Measurements from ENCODE around the gene CCDC200.
"Not testable (repeated sequence)": the region's sequence is repeated elsewhere in the genome, so short reads cannot be mapped to it uniquely, and the experiment has no call there.

CCDC200 gene

DNA sequence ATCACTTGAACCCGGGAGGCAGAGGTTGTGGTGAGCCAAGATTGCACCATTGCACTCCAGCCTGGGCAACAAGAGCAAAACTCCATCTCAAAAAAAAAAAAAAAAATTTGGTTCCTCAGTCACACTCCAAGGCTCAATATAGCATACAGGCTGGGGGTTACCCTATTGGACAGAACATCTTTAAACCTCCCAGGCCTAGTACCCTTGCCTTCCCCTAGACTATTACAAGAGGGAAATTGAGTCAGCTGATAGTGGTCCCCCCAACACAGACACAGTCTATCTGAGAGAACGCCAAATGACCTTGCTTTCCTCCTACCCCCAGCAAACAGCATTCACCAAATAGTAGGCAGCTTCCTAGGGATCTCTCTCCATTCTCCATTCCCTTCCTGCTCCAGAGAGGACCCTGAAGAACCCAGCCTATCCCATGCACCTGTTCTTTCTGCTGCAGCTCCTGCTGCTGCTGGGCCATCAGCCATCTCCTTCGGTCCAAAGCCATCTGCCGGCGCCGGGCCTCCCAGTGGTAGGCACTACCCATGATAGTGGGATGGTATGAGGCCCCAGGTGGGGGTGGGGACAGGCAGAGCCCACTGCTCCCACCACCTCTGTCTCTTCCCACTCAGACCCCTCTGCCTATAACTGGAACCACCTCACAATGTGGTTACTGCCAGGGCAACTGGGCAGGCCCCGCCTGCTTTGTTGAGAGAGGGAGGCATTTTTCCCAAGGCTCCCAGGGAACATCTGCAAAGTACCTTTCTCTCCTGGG, at the start of gene CCDC200:
Gene CCDC200, minus strand, starts transcription at position 604 of the 763 bp plus-strand sequence. Its CDS starts 69 bp downstream, at position 535.
- DNase-seq: not testable (repeated sequence)

DNA sequence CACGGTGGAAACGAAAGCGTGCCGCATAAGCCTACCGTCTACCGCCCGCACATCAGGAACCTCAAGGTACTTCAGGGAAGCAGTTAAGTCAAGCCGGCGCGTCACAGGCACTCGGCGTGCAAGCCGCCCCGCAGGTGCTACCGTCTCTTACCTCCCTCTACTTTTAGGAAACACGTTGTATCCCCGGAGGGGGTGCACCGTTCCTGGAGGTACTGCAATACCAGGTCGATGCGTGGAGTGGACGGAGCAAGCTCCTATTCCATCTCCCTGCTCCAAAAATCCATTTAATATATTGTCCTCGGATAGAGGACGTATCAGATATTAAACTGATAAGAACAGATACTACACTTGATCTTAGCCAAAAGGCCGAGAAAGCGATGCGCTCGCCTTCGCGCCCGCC, 44.5 kb upstream of the CCDC200 start:
- not testable (repeated sequence) for DNase-seq

DNA sequence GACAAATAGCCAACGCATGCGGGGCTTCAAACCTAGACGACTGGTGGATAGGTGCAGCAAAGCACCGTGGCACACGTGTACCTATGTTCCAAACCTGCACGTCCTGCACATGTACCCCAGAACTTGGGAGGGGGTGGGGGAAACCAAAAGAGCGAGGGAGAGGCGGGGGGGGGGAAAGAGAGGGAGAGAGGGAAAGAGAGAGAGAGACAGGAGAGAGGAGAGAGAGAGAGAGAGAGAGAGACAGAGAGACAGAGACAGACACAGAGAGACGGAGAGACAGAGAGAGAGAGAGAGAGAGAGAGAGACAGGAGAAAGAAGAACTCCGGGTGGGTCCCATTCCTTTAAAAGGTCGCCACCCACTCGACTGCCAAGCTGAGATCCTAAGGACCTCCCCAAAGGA, 44.1 kb upstream of the CCDC200 start:
- not testable (repeated sequence) for DNase-seq

DNA sequence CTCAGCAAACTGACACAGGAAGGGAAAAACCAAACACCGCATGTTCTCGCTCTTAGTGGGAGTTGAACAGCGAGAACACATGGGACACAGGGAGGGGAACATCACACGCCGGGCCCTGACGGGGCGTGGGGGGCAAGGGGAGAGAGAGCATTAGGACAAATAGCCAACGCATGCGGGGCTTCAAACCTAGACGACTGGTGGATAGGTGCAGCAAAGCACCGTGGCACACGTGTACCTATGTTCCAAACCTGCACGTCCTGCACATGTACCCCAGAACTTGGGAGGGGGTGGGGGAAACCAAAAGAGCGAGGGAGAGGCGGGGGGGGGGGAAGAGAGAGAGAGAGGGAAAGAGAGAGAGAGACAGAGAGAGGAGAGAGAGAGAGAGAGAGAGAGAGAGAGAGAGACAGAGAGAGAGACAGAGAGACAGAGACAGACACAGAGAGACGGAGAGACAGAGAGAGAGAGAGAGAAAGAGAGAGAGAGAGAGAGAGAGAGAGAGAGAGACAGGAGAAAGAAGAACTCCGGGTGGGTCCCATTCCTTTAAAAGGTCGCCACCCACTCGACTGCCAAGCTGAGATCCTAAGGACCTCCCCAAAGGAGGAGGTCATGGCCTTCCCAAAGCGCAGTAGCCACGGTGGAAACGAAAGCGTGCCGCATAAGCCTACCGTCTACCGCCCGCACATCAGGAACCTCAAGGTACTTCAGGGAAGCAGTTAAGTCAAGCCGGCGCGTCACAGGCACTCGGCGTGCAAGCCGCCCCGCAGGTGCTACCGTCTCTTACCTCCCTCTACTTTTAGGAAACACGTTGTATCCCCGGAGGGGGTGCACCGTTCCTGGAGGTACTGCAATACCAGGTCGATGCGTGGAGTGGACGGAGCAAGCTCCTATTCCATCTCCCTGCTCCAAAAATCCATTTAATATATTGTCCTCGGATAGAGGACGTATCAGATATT, 42.4 kb upstream of the CCDC200 start:
- not testable (repeated sequence) for DNase-seq

DNA sequence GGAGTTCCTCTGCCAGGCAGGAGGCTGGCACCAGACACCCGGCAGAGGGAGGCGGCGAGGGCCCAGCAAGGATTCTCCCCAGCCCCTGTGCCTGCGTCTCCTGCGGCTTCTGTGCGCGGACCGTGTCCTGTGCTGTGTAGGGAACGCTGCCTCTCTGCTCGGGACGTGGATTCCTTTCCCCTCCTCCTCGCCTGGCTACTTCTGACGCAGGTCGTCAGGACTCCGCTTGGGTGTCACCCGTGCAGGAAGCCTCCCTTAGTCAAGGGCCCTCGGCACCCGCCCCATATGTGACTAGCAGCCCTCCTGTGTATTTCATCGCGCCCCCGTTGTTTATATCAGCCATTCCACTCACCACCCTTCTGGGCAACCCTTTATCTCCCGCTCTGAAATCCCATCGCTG, 18.0 kb upstream of the CCDC200 start:
- DNase-seq: not testable (repeated sequence)

DNA sequence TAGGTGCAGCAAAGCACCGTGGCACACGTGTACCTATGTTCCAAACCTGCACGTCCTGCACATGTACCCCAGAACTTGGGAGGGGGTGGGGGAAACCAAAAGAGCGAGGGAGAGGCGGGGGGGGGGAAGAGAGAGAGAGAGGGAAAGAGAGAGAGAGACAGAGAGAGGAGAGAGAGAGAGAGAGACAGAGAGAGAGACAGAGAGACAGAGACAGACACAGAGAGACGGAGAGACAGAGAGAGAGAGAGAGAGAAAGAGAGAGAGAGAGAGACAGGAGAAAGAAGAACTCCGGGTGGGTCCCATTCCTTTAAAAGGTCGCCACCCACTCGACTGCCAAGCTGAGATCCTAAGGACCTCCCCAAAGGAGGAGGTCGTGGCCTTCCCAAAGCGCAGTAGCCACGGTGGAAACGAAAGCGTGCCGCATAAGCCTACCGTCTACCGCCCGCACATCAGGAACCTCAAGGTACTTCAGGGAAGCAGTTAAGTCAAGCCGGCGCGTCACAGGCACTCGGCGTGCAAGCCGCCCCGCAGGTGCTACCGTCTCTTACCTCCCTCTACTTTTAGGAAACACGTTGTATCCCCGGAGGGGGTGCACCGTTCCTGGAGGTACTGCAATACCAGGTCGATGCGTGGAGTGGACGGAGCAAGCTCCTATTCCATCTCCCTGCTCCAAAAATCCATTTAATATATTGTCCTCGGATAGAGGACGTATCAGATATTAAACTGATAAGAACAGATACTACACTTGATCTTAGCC, 12.4 kb upstream of the CCDC200 start:
- DNase-seq: not testable (repeated sequence)

DNA sequence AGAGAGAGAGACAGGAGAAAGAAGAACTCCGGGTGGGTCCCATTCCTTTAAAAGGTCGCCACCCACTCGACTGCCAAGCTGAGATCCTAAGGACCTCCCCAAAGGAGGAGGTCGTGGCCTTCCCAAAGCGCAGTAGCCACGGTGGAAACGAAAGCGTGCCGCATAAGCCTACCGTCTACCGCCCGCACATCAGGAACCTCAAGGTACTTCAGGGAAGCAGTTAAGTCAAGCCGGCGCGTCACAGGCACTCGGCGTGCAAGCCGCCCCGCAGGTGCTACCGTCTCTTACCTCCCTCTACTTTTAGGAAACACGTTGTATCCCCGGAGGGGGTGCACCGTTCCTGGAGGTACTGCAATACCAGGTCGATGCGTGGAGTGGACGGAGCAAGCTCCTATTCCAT, 11.2 kb upstream of the CCDC200 start:
- not testable (repeated sequence) for DNase-seq

DNA sequence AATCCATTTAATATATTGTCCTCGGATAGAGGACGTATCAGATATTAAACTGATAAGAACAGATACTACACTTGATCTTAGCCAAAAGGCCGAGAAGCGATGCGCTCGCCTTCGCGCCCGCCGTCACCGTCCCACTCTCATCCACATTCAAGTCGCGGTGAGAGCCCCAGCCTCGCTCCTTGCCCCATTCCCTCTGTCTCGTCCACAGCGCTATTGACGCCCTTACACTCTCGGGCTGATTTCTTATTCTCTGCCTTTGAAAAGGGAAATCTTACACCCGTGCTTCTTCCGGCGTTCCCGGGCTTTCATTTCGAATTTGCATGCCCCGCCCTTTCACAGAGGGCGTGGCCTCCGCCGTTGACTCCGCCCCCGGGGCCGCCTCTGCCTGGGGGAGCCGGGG, 5.5 kb upstream of the CCDC200 start, which contains the start of gene RNU2-1:
Gene RNU2-1, minus strand, starts transcription at position 101 of the 400 bp plus-strand sequence.
- not testable (repeated sequence) for DNase-seq

DNA sequence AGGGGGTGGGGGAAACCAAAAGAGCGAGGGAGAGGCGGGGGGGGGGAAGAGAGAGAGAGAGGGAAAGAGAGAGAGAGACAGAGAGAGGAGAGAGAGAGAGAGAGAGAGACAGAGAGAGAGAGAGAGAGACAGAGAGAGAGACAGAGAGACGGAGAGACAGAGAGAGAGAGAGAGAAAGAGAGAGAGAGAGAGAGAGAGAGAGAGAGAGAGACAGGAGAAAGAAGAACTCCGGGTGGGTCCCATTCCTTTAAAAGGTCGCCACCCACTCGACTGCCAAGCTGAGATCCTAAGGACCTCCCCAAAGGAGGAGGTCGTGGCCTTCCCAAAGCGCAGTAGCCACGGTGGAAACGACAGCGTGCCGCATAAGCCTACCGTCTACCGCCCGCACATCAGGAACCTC, 4.8 kb upstream of the CCDC200 start:
- not testable (repeated sequence) for DNase-seq

DNA sequence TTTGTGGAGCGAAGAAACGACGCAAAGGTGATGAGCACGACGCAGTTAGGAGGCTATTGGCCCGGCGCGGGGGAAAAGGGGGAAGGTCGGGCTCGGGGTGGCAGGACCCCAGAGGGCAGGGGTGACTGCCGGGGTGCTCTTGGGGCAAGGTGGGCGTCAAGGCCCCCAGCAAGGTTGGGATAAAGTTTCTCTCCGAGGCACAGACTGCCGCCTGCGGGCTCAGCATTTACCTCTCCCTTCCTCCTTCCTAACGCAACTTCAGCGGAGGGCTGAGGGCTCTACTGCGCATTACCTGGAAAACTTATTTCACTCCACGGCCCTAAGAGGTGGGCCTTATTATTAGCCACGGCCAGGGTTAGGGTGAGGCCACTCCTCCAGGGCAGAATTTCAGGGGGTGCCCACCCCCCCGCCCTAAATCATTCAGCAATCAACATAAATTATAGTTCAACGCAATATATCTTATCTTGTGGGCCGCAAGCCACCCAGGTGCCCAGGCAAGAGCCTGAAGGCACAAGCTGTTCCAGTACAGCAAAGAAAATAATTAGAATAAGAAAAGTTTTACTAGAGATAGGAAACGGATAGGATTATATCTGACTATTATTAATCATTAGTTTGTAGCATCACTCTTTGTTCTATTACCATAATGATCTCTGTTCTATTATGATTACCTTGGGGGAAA, 3.7 kb upstream of the CCDC200 start:
- not testable (repeated sequence) for DNase-seq

DNA sequence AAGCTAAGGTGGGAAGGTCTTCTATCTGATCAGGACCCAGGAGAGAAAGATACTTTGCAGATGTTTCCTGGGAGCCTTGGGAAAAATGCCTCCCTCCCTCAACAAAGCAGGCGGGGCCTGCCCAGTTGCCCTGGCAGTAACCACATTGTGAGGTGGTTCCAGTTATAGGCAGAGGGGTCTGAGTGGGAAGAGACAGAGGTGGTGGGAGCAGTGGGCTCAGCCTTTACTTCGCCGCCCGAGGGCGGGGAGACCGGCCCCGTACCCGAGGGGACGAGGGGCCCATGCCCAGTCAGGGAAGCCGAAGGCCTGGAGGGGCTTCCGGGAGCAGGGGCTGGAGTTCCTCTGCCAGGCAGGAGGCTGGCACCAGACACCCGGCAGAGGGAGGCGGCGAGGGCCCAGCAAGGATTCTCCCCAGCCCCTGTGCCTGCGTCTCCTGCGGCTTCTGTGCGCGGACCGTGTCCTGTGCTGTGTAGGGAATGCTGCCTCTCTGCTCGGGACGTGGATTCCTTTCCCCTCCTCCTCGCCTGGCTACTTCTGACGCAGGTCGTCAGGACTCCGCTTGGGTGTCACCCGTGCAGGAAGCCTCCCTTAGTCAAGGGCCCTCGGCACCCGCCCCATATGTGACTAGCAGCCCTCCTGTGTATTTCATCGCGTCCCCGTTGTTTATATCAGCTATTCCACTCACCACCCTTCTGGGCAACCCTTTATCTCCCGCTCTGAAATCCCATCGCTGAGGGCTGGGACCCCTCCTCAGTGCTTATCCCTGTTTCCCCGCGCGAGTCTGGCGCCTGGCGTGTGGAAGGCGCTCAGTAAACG, 3.0 kb upstream of the CCDC200 start:
- not testable (repeated sequence) for DNase-seq

DNA sequence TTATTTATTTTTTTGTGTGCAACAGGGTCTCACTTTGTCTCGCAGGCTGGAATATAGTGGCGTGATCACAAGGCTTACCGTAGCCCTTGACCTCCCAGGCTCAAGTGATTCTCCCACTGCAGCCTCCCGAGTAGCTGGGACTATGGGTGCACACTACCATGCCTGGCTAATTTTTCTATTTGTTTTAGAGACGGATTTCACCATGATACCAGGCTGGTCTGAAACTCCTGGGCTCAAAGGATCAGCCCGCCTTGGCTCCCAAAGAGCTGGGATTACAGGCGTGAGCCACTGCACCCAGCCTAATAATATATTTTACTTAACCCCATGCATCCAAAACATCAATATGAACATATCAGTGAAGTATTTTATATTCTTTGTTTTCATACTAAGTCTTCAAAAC, 2.0 kb downstream of the CCDC200 start:
- no peak for DNase-seq

DNA sequence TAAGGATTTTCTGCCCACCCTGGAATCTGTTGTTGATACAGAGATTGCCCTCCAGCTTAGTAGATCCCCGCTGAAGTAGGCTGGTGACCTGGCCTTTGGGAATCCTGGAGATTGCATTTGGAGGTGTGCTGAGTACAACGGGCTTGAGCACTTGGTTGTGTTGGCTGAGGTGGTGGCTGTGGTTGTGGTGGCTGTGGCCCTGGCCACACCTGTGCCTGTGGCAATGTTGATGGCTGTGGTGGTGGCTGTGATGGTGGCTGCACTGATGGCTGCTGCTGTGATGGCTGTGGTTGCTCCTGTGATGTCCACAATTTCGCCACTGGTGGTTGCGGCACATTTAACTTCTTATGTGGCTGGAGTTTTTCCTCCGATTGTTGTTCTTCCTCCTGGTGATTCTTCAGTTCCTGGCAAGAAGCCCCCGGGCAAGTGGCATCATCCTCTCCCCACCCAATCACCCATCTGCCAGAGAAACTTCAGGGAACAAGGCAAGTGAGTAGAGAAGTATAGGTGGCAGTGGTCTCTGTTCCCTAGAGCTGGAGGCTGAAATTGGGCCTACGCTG, 4.2 kb downstream of the CCDC200 start:
- DNase-seq: no peak

DNA sequence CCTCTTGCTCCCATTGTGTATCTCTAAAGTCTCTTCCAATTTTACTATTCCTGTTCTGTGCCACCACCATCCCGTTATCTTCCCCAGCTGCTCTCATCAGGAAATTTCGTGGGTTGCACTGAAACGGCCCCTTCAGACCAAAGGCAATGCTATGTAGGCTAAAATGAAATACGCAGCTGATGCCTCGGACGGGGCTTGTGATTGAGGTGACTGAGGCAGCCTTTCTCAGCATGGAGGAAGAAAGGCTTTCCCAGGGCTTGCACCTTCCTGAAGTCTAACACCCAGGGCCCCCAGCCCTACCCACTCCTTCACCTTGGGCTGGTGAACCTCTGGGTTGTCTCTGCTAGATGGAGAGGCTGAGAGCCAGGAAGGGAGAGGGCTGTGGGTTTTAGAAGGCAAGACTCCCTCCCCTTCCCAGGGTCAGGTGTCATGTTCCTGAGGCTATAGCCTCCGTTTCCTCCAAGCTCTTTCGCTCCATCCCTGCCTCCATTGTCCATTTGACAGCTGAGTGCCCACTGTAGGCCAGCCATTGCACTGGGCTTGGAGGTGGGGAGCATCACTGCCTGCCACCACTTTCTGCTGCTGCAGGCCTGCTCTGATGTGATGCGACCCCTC, 7.8 kb downstream of the CCDC200 start:
- no peak for DNase-seq

DNA sequence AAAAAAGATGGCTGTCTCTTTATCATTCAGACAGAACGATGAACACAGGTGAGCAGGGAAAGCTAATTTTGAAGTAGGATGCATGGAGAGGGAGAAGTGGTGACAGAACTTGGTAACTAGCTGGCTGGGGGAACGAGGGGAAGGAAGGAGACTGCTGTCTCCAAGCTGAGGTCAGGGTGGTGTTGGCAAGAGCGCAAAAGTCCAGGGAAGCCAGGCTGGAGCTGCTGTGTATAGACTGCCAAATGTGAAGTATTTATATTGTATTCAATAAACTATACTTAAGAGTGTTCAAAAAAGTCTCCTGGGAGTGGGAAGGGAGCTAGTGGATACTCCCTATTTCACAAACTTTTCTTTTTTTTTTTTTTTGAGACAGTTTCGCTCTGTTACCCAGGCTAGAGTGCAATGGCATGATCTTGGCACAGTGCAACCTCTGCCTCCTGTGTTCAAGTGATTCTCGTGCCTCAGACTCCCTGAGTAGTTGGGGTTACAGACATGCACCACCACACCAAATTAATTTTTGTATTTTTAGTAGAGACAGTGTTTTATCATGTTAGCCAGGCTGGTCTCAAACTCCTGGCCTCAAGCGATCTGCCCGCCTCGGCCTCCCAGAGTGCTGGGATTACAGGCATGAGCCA, 8.6 kb downstream of the CCDC200 start:
- DNase-seq: no peak

DNA sequence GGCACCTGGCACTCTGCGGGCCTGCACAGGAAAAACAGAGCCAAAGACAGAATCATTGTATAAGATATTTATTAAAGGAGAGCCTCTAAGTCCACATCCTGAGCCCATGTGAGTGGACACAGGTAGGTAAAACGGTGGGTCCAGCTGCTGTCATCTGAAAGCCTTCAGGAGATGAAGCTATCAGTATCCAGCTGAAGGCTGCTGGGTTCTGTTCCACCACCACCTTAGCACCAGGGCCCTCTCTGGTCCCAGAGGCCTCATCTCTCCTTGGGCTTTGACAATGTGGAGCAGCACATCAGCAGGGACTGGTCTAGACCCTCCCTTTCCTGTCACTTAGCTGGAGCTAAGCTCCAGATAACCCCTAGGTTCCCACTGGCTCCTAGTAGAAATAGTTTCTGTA, 9.4 kb downstream of the CCDC200 start:
- DNase-seq: no peak

DNA sequence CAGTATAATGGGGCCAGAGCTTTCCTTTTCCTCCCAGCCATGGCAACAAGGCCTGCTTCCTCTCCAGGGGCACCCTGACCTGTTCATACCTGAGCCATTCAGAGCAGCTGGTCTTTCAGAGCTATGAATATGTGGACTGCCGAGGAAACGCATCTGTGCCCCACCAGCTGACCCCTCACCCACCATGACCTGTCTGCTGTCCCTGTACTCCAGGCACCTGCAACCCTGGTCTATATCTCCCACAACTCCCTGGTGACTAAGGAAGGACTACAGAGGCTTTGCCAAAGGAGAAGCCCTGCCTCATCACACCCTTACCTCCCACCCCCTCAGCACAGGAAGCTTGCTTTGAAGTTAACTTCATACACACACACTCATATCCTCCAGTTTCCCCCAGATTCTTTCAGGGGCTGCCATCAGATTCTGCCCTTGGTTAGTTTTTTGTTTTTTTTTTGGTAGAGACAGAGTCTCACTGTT, 10.8 kb downstream of the CCDC200 start:
- no peak for DNase-seq

DNA sequence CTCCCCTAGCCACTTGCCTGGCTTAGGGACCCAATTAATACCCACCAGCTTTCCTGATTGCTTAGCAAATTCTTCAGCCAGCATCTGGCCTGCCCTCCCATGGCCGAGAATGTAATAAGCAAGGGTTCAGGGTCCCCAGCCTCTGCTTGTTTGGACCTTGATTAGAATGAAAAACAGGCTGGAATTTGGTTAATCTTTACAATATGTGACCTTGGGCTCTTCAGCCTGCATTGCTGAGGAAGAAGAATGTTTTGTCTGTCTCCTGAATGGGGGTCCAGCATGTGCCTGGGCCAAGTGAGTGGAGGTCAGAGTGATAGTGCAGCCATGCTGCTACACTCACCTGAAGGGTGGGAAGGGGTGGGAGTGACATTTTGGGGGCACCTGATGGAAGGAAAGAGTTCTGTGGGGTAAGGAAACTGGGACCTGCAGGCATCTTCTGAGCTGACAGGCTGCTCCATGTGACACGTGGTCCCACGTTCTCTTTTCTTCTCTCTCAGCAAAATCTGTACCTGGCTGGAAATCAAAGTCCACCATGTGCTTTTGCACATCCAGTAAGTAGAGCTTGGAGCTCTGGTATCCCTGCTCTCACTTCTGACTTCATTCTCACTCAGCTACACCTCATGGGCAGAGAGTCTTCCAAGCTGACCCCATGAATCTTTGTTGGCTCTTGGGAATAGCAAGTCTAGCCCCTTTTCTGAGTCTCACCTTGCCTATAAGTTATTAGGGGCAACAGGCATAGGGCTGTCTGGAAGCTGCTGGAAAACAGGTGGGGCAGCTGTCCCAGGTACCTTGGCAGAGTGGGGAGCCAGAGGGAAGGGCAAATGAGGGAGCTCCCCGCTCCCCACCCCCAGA, 11.4 kb downstream of the CCDC200 start:
- no peak for DNase-seq

DNA sequence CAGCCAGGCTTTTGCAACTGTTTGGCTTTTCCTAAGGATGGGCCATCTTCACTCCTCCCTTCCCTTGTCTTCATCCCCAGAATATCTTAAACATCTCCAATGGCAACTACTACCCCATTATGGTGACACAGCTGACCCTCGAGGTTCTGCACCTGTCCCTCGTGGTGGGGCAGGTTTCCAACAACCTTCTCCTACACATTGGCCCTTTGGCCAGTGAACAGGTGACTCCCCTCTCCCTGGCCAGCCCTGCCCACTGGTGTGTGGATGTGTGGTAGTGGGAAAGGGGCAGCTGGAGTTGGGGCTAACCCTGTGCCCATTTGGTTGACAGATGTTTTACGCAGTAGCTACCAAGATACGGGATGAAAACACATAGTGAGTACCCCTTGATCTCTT, 12.1 kb downstream of the CCDC200 start:
- DNase-seq: no peak

Data from hippocampal formation (tissue), 2 donors.